GM18498 (cell line): ENCODE results near the gene AHCYL1.
"Not testable (repeated sequence)": the region's sequence is repeated elsewhere in the genome, so short reads cannot be mapped to it uniquely, and the experiment has no call there.

Experiments used
- ATAC-seq: cut with Tn5 transposase; IDR thresholded peaks from one replicate; pipeline ENCODE4 v1.9.1; 2021; ENCODE audit warnings: mild to moderate bottlenecking, moderate library complexity; ENCODE audit not compliant: unreplicated experiment

Gene AHCYL1

DNA sequence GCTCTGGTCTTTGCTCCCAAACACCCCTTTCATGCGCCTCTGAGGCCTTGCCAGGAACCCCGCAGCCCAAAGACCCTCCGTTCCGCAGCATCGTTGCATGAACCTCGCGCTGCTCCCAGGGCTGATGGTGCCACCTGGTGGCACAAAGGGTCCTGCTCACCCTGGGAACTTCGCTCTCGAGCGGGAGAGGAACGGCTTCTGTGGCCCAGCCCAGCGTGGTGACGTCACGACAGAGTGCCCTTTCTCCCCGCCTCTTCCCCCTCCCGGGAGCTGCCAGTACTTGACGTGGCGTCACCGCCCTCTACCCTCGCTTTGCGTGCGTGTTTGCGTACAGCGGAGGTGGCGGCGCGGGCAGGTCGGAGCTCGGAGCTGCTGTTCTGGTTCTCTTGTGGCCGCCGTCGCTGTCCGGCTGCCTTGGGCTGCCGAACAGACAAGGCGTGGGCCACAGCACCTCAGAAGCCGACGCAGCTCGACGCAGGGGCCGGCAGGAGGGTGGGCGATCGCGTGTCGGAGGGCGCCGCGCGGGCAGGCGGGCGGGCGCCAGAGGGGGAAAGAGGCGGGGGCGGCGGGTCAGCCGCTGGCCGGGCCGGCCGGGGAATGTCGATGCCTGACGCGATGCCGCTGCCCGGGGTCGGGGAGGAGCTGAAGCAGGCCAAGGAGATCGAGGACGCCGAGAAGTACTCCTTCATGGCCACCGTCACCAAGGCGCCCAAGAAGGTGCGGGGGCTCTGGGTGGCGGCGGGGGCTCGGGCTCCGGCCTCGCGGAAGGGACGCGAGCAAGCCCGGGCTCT lies at the start of gene AHCYL1:
AHCYL1 (plus strand) TSS at position 310 of the 791 bp plus-strand sequence; CDS start at position 598, 288 bp downstream.
- ATAC-seq, result peak; percentile 98

DNA sequence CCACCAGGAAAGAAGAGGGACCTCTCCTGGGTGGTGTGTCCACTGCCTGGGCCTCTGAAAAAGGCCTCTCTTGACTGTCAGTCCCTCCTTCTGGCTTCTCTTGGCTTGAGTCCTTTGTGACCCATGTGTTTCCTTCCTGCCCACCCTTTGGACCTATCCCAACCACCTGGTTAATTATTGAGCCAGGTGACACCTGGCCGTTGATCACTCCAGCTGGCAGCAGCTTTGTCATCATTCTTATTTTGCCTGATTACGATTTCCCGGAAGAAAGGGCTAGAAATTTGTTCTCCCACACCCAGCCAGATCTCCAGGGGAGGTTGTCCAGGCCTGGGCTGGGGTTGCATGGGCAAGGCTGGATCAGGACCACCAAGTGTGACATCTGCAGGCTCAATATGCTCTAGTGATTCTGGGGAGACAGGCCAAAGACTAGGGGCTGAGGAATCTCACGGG lies 49.1 kb upstream of the AHCYL1 start:
- no peak for ATAC-seq

DNA sequence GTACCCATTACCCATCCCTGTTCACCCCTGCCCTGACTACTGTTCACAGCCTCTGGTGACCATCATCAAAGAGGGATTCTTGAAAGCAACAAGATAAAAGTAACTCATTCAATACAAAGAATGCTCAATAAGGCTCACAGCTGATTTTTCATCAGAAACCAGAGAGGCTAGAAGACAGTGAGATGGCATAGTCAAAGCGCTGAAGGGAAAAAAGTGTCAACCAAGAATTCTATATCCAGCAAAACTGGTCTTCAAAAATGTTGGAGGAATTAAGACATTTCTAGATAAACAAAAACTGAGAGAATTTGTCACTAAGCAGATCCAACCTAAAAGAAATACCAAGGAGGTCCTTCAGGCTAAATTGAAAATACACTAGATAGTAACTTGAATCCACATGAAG lies 46.8 kb upstream of the AHCYL1 start:
- no peak for ATAC-seq

GRCh38 chr1:109938556-109938955 lies 46.0 kb upstream of the AHCYL1 start:
- no peak for ATAC-seq

DNA sequence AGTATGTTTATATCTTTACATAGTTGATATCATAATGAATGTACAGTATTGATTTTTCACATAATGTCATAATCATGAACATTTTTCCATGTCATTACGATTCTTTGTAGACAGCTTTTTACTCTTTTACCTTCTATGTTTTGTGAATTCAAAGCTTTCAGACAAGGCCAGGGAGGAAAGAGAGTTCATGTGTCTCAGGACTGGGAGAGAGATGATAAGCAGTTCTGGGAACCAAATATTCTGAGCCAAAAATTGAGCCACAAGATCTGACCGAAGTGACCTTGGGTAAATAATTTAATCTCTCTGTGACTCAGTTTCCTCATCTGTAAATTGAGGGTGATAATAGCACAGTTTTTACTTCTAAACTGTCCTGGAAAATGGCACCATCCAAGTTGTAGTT lies 42.1 kb upstream of the AHCYL1 start:
- ATAC-seq, result no peak

DNA sequence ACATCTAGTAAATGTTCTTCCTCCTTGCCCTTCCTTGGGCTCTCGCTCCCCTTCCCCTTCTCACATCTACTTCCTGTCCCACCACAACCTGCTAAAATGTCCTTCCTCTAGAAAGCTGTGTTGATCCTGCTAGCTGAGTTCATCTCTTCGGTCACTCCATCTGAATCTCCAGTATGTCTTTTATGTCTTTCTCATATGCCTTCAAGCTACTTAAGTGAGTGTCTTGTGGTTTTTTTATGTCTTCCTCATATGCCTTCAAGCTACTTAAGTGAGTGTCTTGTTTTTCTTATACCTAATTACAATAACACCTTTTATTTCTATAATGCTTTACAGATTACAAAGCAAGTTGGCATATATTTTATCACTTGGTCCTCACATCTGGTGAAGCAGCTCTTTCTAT lies 40.0 kb upstream of the AHCYL1 start:
- ATAC-seq, result no peak

GRCh38 chr1:109946511-109946910 lies 38.1 kb upstream of the AHCYL1 start:
- ATAC-seq, result no peak

DNA sequence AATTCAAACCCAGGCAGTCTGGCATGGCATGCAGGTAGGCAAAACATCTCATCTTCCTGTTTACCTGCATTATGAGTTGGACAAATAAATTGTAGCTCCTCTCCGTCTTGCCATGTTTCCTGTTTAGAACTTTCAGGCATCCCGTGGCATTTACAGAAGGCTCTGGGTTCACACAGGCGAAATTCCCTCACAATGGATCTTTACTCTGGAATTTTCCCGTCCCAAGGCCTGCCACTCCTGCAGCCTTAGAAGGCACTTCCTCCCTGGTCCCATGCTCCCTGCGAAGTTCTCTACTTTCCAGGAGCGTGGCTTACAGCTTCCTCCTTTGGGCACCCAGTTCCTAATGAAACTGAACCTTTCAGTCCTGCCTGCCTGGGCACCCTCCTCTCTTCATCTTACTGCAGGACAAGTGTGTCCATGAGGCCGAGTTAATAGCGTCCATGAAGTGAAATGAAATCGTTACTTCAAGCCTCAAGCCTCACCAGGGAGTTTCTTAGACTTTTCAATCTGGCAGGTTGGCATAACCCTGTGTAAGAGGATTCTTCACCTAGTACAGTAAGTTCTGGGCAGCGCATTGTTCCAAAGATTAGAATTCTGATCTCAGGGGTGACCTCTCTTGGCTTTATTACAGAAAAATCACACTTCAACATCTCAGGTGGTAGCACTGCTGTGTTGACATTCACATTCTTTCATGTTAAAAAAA lies 36.8 kb upstream of the AHCYL1 start:
- ATAC-seq, result no peak

- no peak for ATAC-seq
These were observed 36.3 kb upstream of the AHCYL1 start for GRCh38 chr1:109948285-109948630.

- no peak for ATAC-seq
These were observed 34.5 kb upstream of the AHCYL1 start for GRCh38 chr1:109950038-109950437.

DNA sequence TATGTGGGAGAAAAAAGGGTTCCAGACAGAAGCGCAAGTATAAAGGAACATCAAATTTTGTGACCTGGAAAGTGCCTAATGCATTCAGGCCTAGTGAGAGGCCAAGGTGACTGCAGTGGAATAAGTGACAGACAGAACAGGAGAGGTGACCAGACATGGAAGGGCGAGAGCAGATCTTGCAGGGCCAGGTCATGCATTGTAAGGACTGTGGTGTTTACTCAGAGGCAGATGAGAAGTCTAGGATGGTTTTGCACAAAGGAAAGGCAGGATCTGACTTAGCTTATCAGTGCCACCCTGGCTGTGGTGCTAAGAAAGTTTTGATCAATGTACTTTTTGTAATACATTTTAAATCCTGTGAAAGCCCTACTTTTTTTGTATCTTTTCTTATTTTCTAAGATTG lies 34.1 kb upstream of the AHCYL1 start:
- ATAC-seq, result no peak

DNA sequence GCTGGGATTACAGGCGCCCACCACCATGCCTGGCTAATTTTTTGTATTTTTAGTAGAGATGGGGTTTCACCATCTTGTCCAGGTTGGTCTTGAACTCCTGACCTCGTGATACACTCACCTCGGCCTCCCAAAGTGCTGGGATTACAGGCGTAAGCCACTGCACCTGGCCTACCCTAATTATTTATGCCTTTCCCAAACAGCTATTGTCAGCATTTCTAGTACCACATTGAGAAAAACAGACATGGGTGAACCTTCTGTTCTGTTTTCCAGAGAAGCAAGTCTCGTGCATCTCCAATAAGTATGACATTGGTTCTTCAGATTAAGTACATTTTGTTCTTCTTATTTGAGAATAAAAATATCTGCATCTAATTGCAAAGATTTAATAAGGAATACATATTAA lies 33.1 kb upstream of the AHCYL1 start:
- not testable (repeated sequence) for ATAC-seq

GRCh38 chr1:109954041-109954512 lies 30.5 kb upstream of the AHCYL1 start:
- no peak for ATAC-seq

- ATAC-seq, result no peak
These were observed 25.0 kb upstream of the AHCYL1 start for GRCh38 chr1:109959632-109959973.

DNA sequence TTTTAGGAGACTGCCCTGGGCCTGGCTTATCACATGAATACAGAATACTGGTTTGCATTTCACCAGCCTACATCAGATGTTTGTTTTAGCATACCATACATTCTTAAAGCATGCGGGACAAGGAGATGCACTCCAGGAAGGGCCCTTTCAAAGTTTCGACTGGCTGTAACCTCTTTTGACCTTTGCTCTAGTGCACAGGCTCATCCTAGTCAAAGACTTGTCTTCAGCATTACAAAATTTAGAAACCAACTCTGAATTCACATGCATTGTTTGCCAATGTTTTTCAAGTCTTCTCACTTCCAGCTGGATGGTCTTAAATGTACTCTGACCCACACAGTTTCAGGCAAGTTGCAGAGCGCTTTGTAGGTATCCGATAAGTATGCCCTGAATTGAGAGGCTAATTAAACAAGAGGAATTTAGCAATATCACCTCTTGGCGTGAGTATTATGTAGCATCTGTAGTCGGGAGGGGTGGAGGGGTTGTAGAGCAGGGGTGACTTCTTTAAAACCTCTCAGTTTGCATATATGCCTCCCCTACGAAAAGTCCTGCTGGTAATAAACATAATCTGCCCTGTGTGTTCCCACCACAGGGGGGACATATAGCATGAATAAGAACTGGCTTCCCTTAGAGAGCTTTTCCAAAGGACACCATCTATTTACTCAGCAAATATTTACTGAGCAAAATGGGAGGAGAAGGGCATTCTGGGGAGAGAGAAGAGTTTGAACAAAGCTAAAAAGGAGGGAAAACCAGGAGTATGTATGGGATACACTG lies 24.4 kb upstream of the AHCYL1 start:
- ATAC-seq, result no peak

- no peak for ATAC-seq
These were observed 23.8 kb upstream of the AHCYL1 start for GRCh38 chr1:109960745-109961094.

- no peak for ATAC-seq
These were observed 20.7 kb upstream of the AHCYL1 start for GRCh38 chr1:109963864-109964263.

DNA sequence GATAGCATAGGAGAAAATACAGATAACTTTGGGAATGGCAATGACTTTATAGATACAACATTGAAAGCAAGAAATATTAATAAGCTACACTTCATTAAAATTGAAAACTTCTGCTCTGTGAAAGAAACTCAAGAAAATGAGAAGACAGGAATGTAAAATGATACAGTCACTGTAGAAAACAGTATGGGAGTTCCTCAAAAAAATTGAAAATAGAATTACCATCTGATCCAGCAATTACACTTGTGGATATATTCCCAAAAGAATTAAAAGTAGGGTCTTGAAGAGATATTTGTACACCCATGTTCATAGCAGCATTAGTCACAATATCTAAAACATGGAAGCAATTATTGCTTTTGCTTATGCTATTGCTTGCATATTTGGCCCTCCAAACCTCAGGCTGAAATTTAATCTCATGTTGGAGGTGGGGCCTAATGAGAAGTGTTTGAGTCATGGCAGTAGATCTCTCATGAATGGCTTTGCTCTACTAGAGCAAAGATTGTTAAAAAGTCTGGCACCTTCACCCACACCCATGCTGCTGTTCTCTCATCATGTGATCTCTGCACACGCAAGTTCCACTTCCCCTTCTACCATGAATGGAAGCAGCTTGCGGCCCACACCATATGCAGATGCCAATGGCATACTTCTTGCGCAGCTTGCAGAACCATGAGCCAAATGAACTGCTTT lies 15.3 kb upstream of the AHCYL1 start:
- ATAC-seq, result no peak

GRCh38 chr1:109969907-109970306 lies 14.7 kb upstream of the AHCYL1 start:
- no peak for ATAC-seq

- no peak for ATAC-seq
These were observed 13.0 kb upstream of the AHCYL1 start for GRCh38 chr1:109971559-109971958.

- ATAC-seq, result no peak
These were observed 10.4 kb upstream of the AHCYL1 start for GRCh38 chr1:109974191-109974590.
